Right lobe of liver (tissue), 6 donors: ENCODE measurements around the gene HOXC10. TPM values are rescaled to one million over a fixed set of nuclear protein-coding genes. Genes with fewer than 3 reads are reported as not detected.

ENCODE experiments used
- ATAC-seq, 4 donors: fragments of 200-7000 bp; cut with Tn5 transposase; one replicate each; pipeline ENCODE4 v1.9.1; 2020; ENCODE audit warnings: mild to moderate bottlenecking in 4 of 4, moderate library complexity in 4 of 4
- DNase-seq, 3 donors: peaks; one replicate each; pipeline ENCODE4 v3.0.0-alpha.2; 2020
- H3K27ac ChIP-seq, 3 donors: fragments of 200-600 bp; one replicate each; pipeline ENCODE4 v1.8.0; 2022
- H3K27me3 ChIP-seq, 2 donors: fragments of 200-600 bp; one replicate each; pipeline ENCODE4 v1.8.0; 2022
- H3K36me3 ChIP-seq, 4 donors: fragments of 200-600 bp; sonication (generic) in 1 of 4; one replicate each; pipeline versions ENCODE4 v1.5.1 to v1.8.0; 2017 to 2022; ENCODE audit warnings: control low read depth in 1 of 4
- H3K4me1 ChIP-seq, 4 donors: fragments of 200-600 bp; sonication (generic) in 1 of 4; one replicate each; pipeline versions ENCODE4 v1.5.1 to v1.8.0; 2017 to 2022; ENCODE audit warnings: control low read depth in 1 of 4
- H3K4me3 ChIP-seq, 3 donors: fragments of 200-600 bp; one replicate each; pipeline ENCODE4 v1.8.0; 2022
- H3K9me3 ChIP-seq, 4 donors: fragments of 200-600 bp; sonication (generic) in 1 of 4; one replicate each; pipeline versions ENCODE4 v1.5.1 to v1.8.0; 2017 to 2022; ENCODE audit warnings: control low read depth in 1 of 4
- CTCF ChIP-seq, 4 donors: fragments of 200-600 bp in 3 of 4; fragments of 450-650 bp in 1 of 4; IDR thresholded peaks; one replicate each; pipeline versions ENCODE4 v1.5.1 to v1.8.0; 2016 to 2022; ENCODE audit warnings: antibody characterized with exemption in 4 of 4, mild to moderate bottlenecking in 2 of 4
- POLR2A ChIP-seq: fragments of 450-650 bp; IDR thresholded peaks from one replicate; pipeline ENCODE4 v1.6.1; 2017; ENCODE audit warnings: antibody characterized with exemption, mild to moderate bottlenecking
- WGBS: methylation state at CpG from one replicate; pipeline ENCODE4 v1.1.6; 2018; ENCODE audit warnings: low coverage, low lambda C conversion rate; ENCODE audit not compliant: insufficient coverage; ENCODE audit errors: missing lambda C conversion rate; 5-methylcytosine and 5-hydroxymethylcytosine counted together
- intact Hi-C, 2 donors: fragments of 100-400 bp; cut with DNase I; formaldehyde crosslinking; loops; one replicate each; pipeline versions ENCODE4 v1.11.2 to v1.14.1; 2022
- total RNA-seq, 6 experiments: library from RNA; depleted of rRNA in 2 of 6; stranded (reverse); fragments of >200 nt in 2 of 6; fragmentation: NEBNext Ultra II Directional in 3 of 6; extraction: Animal tissue kit (Norgen Biotek cat#: 25700) in 3 of 6; gene quantifications; one replicate each; pipeline versions ENCODE4 v1.1.0 to v1.2.4, GENCODE V29; 2016 to 2023
- donor health status: DM: no; HTN: yes; CAD: no.
- donor health status: DM: no; HTN: no; CAD: no.
- donor health status: DM: no; HTN: no; CAD: no.
- donor health status: DM: no; HTN: yes; CAD: no.
- donor health status: DM: no; HTN: yes; CAD: no.

Gene HOXC10
- total RNA-seq, 6 experiments from 2014 or later = not detected

DNA sequence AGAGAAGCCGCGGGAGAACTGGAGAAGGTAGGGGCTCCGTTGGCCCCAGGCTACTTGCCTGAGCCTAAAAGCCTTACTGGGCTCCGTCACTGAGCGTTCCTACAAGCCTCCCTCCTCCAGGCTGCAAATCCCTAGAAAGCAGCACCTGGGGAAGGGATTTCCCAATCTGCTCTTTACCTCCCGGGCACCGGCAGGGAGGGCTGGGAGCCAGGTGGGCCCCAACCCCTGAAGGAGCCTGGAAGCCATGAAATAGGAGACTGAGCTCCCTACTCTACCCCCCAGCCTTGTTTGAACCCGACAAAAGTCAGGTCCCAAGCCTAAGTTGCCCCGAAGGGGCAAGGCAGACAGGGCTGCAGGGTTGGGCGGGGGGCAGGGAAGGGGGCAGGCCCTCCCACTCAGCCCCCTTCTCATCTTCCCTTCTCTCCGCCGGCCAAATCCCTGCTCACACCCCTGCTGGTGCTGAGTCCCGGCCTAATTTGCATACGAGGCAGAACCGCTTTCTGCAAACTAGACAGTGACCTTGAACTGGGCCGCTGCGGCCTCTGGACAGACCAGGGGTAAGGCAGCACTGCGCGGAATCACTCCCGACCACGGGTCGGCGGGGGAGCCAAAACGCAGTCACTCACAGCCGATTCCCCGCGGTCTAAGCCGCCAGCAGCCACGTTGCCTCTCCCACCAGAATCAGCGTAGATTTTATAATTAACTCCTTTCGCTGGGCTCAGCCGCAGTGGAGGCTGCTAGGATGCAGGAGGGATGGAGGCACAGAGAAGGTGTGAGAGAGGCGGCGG, 34.0 kb upstream of the HOXC10 start:
- no peak for DNase-seq
- no peak overlapping the region for H3K4me3 ChIP-seq
- WGBS = 3% methylated on average over 14 of the region's 34 CpGs
- no peak for TF ChIP-seq POLR2A
- TF ChIP-seq CTCF (IDR thresholded peaks at IDR 0.05) = no peak
- peak in 2 of 4 donors; percentile 25 to 31 for ATAC-seq
- no peaks in the 10 kb centered on the region for H3K9me3 ChIP-seq
- peaks cover 0 to 3% (median 0%) of the 10 kb centered on the region in 4 donors for H3K4me1 ChIP-seq
- intact Hi-C loops = no loop called here
- H3K27ac ChIP-seq = no peak overlapping the region
- H3K36me3 ChIP-seq = no peaks in the 10 kb centered on the region
- H3K27me3 ChIP-seq = peaks cover 15 to 65% of the 10 kb centered on the region in 2 donors

GRCh38 chr12:53951577-53952334, 33.2 kb upstream of the HOXC10 start:
- Histone ChIP-seq H3K4me3 (no peak overlapping the region), H3K4me1 (peaks cover 0 to 3% (median 0%) of the 10 kb centered on the region in 4 donors), H3K27ac (no peak overlapping the region), H3K9me3 (no peaks in the 10 kb centered on the region), H3K36me3 (no peaks in the 10 kb centered on the region), H3K27me3 (peaks cover 15 to 65% of the 10 kb centered on the region in 2 donors)
- ATAC-seq = no peak
- no peak for DNase-seq
- intact Hi-C loops = no loop called here
- TF ChIP-seq POLR2A (no peak), CTCF (IDR thresholded peaks at IDR 0.05) (no peak)
- 6% methylated on average over 8 of the region's 47 CpGs for WGBS

- no peak for DNase-seq
- 10% methylated on average over 11 of the region's 13 CpGs for WGBS
- Histone ChIP-seq H3K27me3 (peaks cover 15 to 66% of the 10 kb centered on the region in 2 donors), H3K4me1 (peaks cover 0 to 3% (median 0%) of the 10 kb centered on the region in 4 donors), H3K9me3 (no peaks in the 10 kb centered on the region), H3K36me3 (no peaks in the 10 kb centered on the region), H3K27ac (no peak overlapping the region), H3K4me3 (no peak overlapping the region)
- ATAC-seq = no peak
- intact Hi-C loops = no loop called here
- TF ChIP-seq CTCF (IDR thresholded peaks at IDR 0.05) (no peak), POLR2A (no peak)
Observed at GRCh38 chr12:53952335-53952694, 32.6 kb upstream of the HOXC10 start.

- H3K4me3 ChIP-seq = no peak overlapping the region
- H3K4me1 ChIP-seq = peaks cover 0 to 3% (median 0%) of the 10 kb centered on the region in 4 donors
- ATAC-seq (peak in 2 of 4 donors; percentile 20 to 33), DNase-seq (no peak)
- TF ChIP-seq POLR2A (no peak), CTCF (IDR thresholded peaks at IDR 0.05) (no peak)
- H3K27ac ChIP-seq = no peak overlapping the region
- intact Hi-C loops = no loop called here
- peaks cover 15 to 60% of the 10 kb centered on the region in 2 donors for H3K27me3 ChIP-seq
- WGBS = 6% methylated on average over 31 of the region's 38 CpGs
- no peaks in the 10 kb centered on the region for H3K9me3 ChIP-seq
- H3K36me3 ChIP-seq = no peaks in the 10 kb centered on the region
Observed at GRCh38 chr12:53952871-53953734, 31.8 kb upstream of the HOXC10 start.
